Activated T-cell treated with anti-CD3 and anti-CD28 coated beads for 1 hour (primary cell): ENCODE measurements around the gene NIT2.

ENCODE experiments used
- DNase-seq: peaks from one replicate; pipeline ENCODE4 v3.0.0-alpha.2; 2020; ENCODE audit warnings: low read depth

Gene NIT2

GRCh38 chr3:100396967-100397366 is 62.4 kb downstream of the NIT2 start:
- DNase-seq = no peak

DNA sequence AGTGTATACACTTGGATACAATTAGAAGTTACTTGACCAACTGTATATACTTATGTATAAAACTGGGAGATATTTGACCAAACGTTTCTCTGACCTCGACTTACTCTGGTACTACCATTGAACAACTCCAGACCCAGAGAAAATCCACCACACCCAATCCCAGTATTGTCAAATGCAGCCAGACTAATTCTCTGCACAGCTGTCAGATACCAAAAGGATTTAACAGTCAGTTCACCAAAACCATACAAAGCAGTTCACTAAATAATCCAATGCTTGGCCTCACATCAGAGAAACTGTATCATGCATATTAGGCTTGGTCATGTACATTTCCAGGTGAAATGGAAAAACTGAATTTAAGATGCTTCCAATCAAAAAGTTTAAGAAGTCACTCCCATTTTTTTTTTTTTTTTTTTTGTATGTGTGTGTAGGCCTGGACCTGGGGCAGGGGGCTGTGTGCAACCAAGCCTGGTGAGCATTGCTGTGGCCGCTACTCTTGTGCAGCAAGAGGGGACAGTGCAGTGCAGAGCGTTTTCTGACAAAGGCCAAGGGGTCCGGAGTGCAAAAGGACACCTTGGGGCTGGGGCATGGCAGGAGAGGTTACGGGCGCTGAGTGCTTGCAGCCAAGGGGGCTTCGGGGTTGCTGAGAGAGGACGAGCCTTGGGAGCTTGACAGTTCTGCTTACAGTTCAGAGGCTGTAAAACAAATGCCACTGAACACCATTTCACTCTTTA is 64.9 kb downstream of the NIT2 start:
- no peak for DNase-seq

DNA sequence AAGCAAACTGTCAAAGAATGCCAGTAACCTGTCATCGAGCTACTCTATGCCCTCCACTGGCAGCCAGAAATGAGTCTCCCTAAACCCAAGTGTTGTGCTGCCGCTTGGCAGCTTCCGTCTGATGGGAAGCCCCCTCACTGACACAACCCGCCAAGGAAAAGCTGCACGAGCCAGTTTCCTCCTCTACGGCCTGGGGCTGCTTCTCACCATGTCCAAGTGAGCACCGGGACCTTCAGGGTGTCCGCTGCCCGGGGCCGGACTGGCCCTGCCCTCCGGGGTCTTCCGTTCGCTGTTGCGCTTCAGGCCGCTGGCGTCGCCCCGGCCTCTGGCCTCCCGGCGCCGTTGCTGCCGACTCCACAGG is 65.8 kb downstream of the NIT2 start:
- DNase-seq = peak; percentile 16

DNA sequence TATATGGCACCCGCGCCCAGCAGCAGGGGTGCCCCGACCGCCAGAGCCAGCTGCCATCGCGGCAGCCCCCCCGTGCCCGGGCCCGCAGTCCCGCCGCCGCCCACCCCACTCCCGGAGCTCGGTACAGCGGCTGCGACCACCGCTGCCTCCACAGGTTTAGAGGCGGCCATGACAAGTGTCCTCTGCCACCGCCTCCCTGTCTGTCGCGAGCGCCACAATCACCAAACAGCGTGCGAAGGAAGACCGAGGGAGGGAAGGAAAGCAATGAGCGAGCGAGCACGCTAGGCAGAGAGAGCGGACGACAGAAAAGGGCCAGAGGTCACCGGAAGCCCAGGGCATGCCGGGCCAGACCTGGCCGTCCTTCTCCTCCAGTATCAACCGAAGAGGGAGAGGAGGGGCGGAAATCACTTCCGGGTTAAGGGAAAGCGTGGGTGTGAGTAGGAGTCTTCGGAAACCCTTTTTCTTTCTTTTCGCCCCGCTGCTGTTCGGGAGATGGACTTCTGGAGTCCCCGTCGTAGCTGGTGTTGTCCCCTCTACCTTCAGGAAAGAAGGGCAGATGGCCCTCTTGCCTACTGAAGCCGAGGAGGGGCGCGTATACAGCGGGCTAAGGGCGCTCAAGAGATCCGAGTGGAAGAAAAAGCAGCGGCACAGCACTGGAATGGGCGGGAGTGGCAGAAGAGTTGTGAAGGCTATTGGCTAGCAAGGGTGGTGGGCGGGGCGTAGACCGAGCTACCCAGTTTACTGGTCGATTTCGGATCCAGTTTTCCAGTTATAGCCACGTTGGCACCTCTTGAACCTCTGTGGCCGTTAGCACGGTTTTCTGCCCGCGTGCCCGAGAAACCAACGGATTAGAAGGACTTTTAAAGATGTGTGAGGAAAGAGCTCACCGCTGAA is 66.5 kb downstream of the NIT2 start, which contains the start of the genes LNP1 and TOMM70:
LNP1 (plus strand) TSS at position 760 of the 894 bp plus-strand sequence. CDS start 28,191 bp downstream, outside the sequence.
TOMM70 (minus strand) TSS at position 310 of the 894 bp plus-strand sequence; CDS start at position 170, 140 bp downstream.
- peak; percentile 91 for DNase-seq

- peak; percentile 30 for DNase-seq
These were observed 67.1 kb downstream of the NIT2 start for GRCh38 chr3:100401674-100402041.

DNA sequence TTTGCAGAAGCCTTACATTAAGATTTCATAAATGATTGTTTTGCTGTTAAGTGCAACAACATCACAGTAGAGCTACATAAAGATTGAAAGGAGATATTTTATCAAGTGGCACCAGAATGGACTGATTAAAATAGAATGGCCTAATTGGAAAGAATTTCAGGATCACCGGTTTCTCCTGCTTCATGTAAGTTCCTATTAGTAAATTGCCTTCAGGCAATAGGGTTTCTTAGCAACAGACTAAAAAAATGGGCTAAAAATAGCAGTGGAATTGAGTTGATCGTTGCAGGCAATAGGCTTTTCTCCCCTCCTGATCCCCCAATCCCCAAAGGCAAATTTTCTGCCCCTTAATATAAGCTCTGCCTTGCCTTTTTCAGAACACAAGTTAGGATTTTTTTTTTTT is 67.7 kb downstream of the NIT2 start:
- no peak for DNase-seq

DNA sequence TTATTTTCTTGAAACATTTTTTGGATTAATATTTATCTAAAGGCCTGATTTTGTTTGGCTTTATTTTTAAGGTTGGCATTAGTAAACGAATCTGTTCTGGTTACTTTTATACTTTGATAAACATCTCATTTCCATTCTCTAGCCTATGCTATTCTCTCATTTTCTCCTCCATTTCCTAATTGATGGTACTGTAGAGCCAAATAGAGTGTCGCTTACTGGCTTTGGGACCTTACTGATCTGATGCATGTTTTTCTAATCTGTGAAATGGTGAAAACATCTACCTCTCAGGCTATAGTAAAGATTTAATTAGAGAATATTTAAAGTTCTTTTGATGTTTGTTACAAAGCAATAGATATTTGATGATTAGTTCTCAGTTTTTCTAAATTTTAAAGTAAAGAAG is 68.3 kb downstream of the NIT2 start:
- no peak for DNase-seq

DNA sequence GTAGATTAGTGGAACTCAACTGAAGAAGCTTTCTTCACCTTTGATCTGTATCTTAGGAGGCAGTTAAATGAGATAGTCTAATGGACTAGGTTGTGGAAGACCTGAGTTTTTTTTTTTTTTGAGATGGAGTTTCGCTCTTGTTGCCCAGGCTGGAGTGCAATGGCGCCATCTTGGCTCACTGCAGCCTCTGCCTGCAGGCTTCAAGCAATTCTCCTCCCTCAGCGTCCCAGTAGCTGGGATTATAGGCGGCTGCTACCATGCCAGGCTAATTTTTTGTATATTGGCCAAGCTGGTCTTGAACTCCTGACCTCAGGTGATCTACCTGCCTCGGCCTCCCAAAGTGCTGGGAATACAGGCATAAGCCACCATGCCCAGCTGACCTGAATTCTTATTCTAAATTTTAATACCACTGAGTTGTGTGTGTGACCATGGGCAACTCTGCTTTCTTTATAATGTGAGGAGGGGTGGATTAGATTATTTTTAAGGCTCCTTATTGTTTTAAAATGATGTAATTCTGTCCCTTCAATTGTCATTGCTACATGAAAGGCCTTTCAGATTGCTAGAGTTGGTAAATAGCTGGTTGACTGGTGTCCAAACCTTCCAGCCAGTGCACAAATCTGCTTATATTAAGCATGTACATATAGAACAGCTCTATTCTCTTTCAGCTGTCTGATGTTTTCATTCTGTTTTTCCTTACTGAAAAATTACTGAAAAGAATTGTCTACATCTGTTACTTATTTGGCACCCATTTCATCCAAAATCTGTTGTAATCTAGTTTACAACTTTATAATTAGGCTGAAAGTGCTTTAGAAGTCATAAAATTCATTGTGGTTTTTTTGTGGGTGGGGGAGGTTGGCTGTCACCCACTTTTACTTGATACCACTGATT is 69.0 kb downstream of the NIT2 start:
- no peak for DNase-seq

GRCh38 chr3:100404250-100404548 is 69.6 kb downstream of the NIT2 start:
- DNase-seq = no peak

DNA sequence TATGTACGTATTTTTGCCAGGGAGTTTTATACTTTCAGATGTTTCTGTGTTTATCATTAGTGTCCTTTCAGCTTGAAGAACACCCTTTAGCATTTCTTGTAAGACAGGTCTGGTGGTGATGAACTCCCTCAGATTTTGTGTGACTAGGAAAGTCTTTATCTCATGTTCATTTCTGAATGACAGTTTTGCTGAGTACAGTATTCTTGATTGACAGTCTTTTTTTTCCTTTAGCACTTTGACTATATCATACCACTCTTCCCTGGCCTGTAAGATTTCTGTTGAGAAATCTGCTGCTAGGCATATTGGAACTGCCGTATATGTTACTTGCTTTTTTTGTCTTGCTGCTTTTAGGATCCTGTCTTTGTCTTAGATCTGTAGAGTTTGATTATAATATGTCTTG is 72.6 kb downstream of the NIT2 start:
- no peak for DNase-seq

DNA sequence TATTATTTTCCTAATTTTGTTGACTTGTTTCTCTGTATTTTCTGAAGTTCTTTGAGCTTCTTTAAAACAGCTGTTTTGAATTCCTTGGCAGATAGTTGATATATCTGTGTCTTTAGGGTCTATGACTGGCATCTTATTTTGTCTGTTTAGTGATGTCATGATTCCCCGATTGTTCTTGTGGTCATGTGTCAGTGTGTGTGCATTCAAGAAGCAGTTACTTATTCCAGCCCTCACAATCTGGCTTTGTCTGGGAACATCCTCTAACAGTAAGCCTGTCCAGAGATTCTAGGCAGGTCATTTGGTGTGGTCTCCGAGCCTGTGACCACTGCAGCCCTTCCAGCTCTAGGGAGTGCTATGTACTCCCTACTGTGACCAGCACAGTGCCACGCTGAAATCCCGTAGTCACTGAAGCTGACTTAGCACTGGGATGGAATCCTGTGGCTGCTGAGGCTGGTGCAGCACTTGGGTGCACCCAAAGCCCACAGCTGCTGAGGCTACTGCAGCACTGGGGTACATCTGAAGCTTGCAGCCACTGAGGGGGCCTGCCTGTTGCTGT is 73.5 kb downstream of the NIT2 start:
- DNase-seq = no peak
